ENCODE data around the gene CHRNA9.

GRCh38 chr4:40306226-40306625, 28.9 kb upstream of the CHRNA9 start:
- no peak for TF ChIP-seq CTCF (IDR thresholded peaks at IDR 0.05)
- no peak for TF ChIP-seq POLR2A (IDR thresholded peaks at IDR 0.05)

All from heart left ventricle (tissue), 13 donors.